HG03159 (cell line): ENCODE data around the gene OLAH.

ENCODE experiments used
- ATAC-seq: cut with Tn5 transposase; IDR thresholded peaks from one replicate; pipeline ENCODE4 v1.9.1; 2021; ENCODE audit warnings: mild to moderate bottlenecking, moderate library complexity; ENCODE audit not compliant: unreplicated experiment

OLAH gene

GRCh38 chr10:15122477-15123030, 78.8 kb downstream of the OLAH start:
- ATAC-seq, result peak; percentile 85
